Cardiac fibroblast (primary cell): ENCODE data around the gene ZMPSTE24.

ENCODE experiments used
- DNase-seq, 2 donors: peaks; one replicate each; pipeline versions ENCODE4 v3.0.0 to v3.0.0-alpha.2; 2010; ENCODE audit warnings: low read depth in 2 of 2
- H3K4me3 ChIP-seq, 2 donors: replicated peaks in 1 of 2; 1 replicate in 1 of 2; 2 replicates in 1 of 2; pipeline ENCODE4 v1.5.1; 2011; ENCODE audit warnings: low read depth in 2 of 2, low read length in 2 of 2, mild to moderate bottlenecking in 2 of 2, moderate library complexity in 1 of 2
- CTCF ChIP-seq: IDR thresholded peaks from one replicate; pipeline ENCODE4 v1.5.1; 2011; ENCODE audit warnings: low read depth, mild to moderate bottlenecking, low read length, inconsistent platforms

Gene ZMPSTE24

GRCh38 chr1:40302475-40302874 is 44.4 kb downstream of the ZMPSTE24 start:
- no peak overlapping the region for H3K4me3 ChIP-seq
- no peak for DNase-seq
- TF ChIP-seq CTCF: no peak

- H3K4me3 ChIP-seq: no peak overlapping the region
- TF ChIP-seq CTCF: no peak
- DNase-seq: no peak
Observed at GRCh38 chr1:40303051-40303771, 45.2 kb downstream of the ZMPSTE24 start.

- TF ChIP-seq CTCF: no peak
- H3K4me3 ChIP-seq: no peak overlapping the region
- DNase-seq: no peak
Observed at GRCh38 chr1:40303790-40304189, 45.8 kb downstream of the ZMPSTE24 start.

- H3K4me3 ChIP-seq: no peak overlapping the region
- TF ChIP-seq CTCF: no peak
- DNase-seq: peak in 1 of 2 donors; percentile 9
Observed at GRCh38 chr1:40305451-40305850, 47.4 kb downstream of the ZMPSTE24 start.

GRCh38 chr1:40305871-40306270 is 47.8 kb downstream of the ZMPSTE24 start:
- TF ChIP-seq CTCF: no peak
- no peak overlapping the region for H3K4me3 ChIP-seq
- no peak for DNase-seq

- TF ChIP-seq CTCF: no peak
- H3K4me3 ChIP-seq: no peak overlapping the region
- DNase-seq: no peak
Observed at GRCh38 chr1:40306296-40306695, 48.3 kb downstream of the ZMPSTE24 start.

GRCh38 chr1:40307186-40307585 is 49.1 kb downstream of the ZMPSTE24 start:
- no peak for DNase-seq
- no peak for TF ChIP-seq CTCF
- no peak overlapping the region for H3K4me3 ChIP-seq
